HG03064 (cell line): ENCODE data around the gene NPHP4.
"Not testable (repeated sequence)": the region's sequence is repeated elsewhere in the genome, so short reads cannot be mapped to it uniquely, and the experiment has no call there.

Experiments used
- ATAC-seq: cut with Tn5 transposase; IDR thresholded peaks from one replicate; pipeline ENCODE4 v1.9.1; 2021; ENCODE audit warnings: low read depth; ENCODE audit not compliant: unreplicated experiment

NPHP4 gene

GRCh38 chr1:5863238-5863637, 129.0 kb downstream of the NPHP4 start:
- ATAC-seq: no peak

- ATAC-seq: no peak
Observed at GRCh38 chr1:5861871-5862825, 130.1 kb downstream of the NPHP4 start.

GRCh38 chr1:5860277-5860676, 131.9 kb downstream of the NPHP4 start:
- no peak for ATAC-seq

GRCh38 chr1:5859766-5860165, 132.5 kb downstream of the NPHP4 start:
- ATAC-seq: no peak

GRCh38 chr1:5858844-5859407, 133.3 kb downstream of the NPHP4 start:
- ATAC-seq: no peak

- no peak for ATAC-seq
Observed at GRCh38 chr1:5858246-5858645, 134.0 kb downstream of the NPHP4 start.

- ATAC-seq: no peak
Observed at GRCh38 chr1:5857508-5858090, 134.6 kb downstream of the NPHP4 start.

GRCh38 chr1:5857011-5857410, 135.2 kb downstream of the NPHP4 start:
- no peak for ATAC-seq

GRCh38 chr1:5856246-5856815, 135.9 kb downstream of the NPHP4 start:
- no peak for ATAC-seq

- ATAC-seq: no peak
Observed at GRCh38 chr1:5855196-5855897, 136.9 kb downstream of the NPHP4 start.

GRCh38 chr1:5854754-5855153, 137.5 kb downstream of the NPHP4 start:
- no peak for ATAC-seq

GRCh38 chr1:5853858-5854257, 138.4 kb downstream of the NPHP4 start:
- not testable (repeated sequence) for ATAC-seq

- ATAC-seq: no peak
Observed at GRCh38 chr1:5850503-5850902, 141.7 kb downstream of the NPHP4 start.

GRCh38 chr1:5849550-5849949, 142.7 kb downstream of the NPHP4 start:
- ATAC-seq: no peak

GRCh38 chr1:5847013-5847659, 145.1 kb downstream of the NPHP4 start:
- ATAC-seq: no peak

GRCh38 chr1:5845376-5845775, 146.8 kb downstream of the NPHP4 start:
- ATAC-seq: no peak

GRCh38 chr1:5844442-5844841, 147.8 kb downstream of the NPHP4 start:
- ATAC-seq: no peak

- ATAC-seq: no peak
Observed at GRCh38 chr1:5843521-5844096, 148.6 kb downstream of the NPHP4 start.

GRCh38 chr1:5842679-5843078, 149.5 kb downstream of the NPHP4 start:
- ATAC-seq: no peak

GRCh38 chr1:5840551-5841001, 151.6 kb downstream of the NPHP4 start:
- no peak for ATAC-seq
